Calu3 (cell line): ENCODE results near the gene SLAMF1. TPM values are rescaled to one million over a fixed set of nuclear protein-coding genes. Genes with fewer than 3 reads are reported as not detected.

Experiments
- BruUV-seq: library from RNA; stranded (reverse); fragments of 400-500 nt; replicated peaks from 2 replicates; lab custom pipeline; 2021; lab: Mats Ljungman, UMichigan
- CTCF ChIA-PET: fragments of 300-600 bp; sonication (Branson Sonifier 250); formaldehyde crosslinking; loops from one replicate; lab custom pipeline; 2022; ENCODE audit warnings: antibody characterized with exemption; lab: Charles Lee
- DNase-seq: peaks from one replicate; pipeline ENCODE4 v3.0.0; 2022
- H3K27ac Mint-ChIP-seq: one replicate; pipeline ENCODE4 v1.8.0; 2022; ENCODE audit warnings: mixed read lengths; ENCODE audit not compliant: unreplicated experiment
- H3K27me3 Mint-ChIP-seq: one replicate; pipeline ENCODE4 v1.8.0; 2022; ENCODE audit warnings: mixed read lengths; ENCODE audit not compliant: unreplicated experiment
- H3K36me3 Mint-ChIP-seq: one replicate; pipeline ENCODE4 v1.8.0; 2022; ENCODE audit warnings: mild to moderate bottlenecking, moderate library complexity, mixed read lengths; ENCODE audit not compliant: insufficient read depth, unreplicated experiment
- H3K4me1 Mint-ChIP-seq: one replicate; pipeline ENCODE4 v1.8.0; 2022; ENCODE audit warnings: mild to moderate bottlenecking, low read depth, mixed read lengths; ENCODE audit not compliant: unreplicated experiment
- H3K4me3 Mint-ChIP-seq: one replicate; pipeline ENCODE4 v1.8.0; 2022; ENCODE audit warnings: mild to moderate bottlenecking, low read depth, moderate library complexity, mixed read lengths; ENCODE audit not compliant: unreplicated experiment
- H3K9me3 Mint-ChIP-seq: one replicate; pipeline ENCODE4 v1.8.0; 2022; ENCODE audit warnings: low read depth, mixed read lengths; ENCODE audit not compliant: unreplicated experiment
- CTCF ChIP-seq: fragments of 200-600 bp; IDR thresholded peaks from one replicate; pipeline ENCODE4 v1.8.0; 2022; ENCODE audit warnings: antibody characterized with exemption; ENCODE audit not compliant: unreplicated experiment
- intact Hi-C: fragments of 100-400 bp; cut with micrococcal nuclease; formaldehyde crosslinking; loops from one replicate; pipeline ENCODE4 v1.10.0; 2022; ENCODE audit not compliant: unreplicated experiment
- total RNA-seq: library from RNA; stranded (reverse); gene quantifications from 2 replicates; pipeline ENCODE4 v1.2.3, GENCODE V29; 2022

Gene SLAMF1
- total RNA-seq, 1 experiment from 2014 or later, result not detected

GRCh38 chr1:160575112-160575664 lies 71.7 kb downstream of the SLAMF1 start:
- CTCF ChIA-PET, result no interaction called here
- no TSS peak for BruUV-seq
- TF ChIP-seq CTCF, result no peak
- no peaks in the 10 kb centered on the region for H3K36me3 Mint-ChIP-seq
- H3K4me3 Mint-ChIP-seq, result no peak overlapping the region
- H3K4me1 Mint-ChIP-seq, result no peaks in the 10 kb centered on the region
- H3K9me3 Mint-ChIP-seq, result no peaks in the 10 kb centered on the region
- H3K27ac Mint-ChIP-seq, result no peak overlapping the region
- intact Hi-C loops, result no loop called here
- no peak for DNase-seq
- peaks cover 67% of the 10 kb centered on the region for H3K27me3 Mint-ChIP-seq

- H3K4me3 Mint-ChIP-seq, result no peak overlapping the region
- DNase-seq, result no peak
- H3K27ac Mint-ChIP-seq, result no peak overlapping the region
- intact Hi-C loops, result no loop called here
- no peak for TF ChIP-seq CTCF
- no peaks in the 10 kb centered on the region for H3K36me3 Mint-ChIP-seq
- peaks cover 68% of the 10 kb centered on the region for H3K27me3 Mint-ChIP-seq
- H3K9me3 Mint-ChIP-seq, result no peaks in the 10 kb centered on the region
- BruUV-seq, result no TSS peak
- no peaks in the 10 kb centered on the region for H3K4me1 Mint-ChIP-seq
- CTCF ChIA-PET, result no interaction called here
Observed at GRCh38 chr1:160570840-160571239, 76.0 kb downstream of the SLAMF1 start.

GRCh38 chr1:160569806-160570205 lies 77.0 kb downstream of the SLAMF1 start:
- TF ChIP-seq CTCF, result no peak
- H3K4me1 Mint-ChIP-seq, result no peaks in the 10 kb centered on the region
- intact Hi-C loops, result no loop called here
- H3K4me3 Mint-ChIP-seq, result no peak overlapping the region
- H3K27ac Mint-ChIP-seq, result no peak overlapping the region
- no peaks in the 10 kb centered on the region for H3K9me3 Mint-ChIP-seq
- CTCF ChIA-PET, result interaction anchor here (0.6 kb wide), 1 partner anchor 226 kb away, joined by 4 read pairs; no protein-coding TSS in a partner anchor
- no peak for DNase-seq
- peaks cover 66% of the 10 kb centered on the region for H3K27me3 Mint-ChIP-seq
- no peaks in the 10 kb centered on the region for H3K36me3 Mint-ChIP-seq
- no TSS peak for BruUV-seq

GRCh38 chr1:160567858-160568682 lies 78.8 kb downstream of the SLAMF1 start:
- no peaks in the 10 kb centered on the region for H3K36me3 Mint-ChIP-seq
- no peak overlapping the region for H3K4me3 Mint-ChIP-seq
- H3K27me3 Mint-ChIP-seq, result peaks cover 53% of the 10 kb centered on the region
- CTCF ChIA-PET, result no interaction called here
- no peaks in the 10 kb centered on the region for H3K9me3 Mint-ChIP-seq
- no peak for DNase-seq
- TF ChIP-seq CTCF, result no peak
- no TSS peak for BruUV-seq
- intact Hi-C loops, result no loop called here
- no peak overlapping the region for H3K27ac Mint-ChIP-seq
- H3K4me1 Mint-ChIP-seq, result no peaks in the 10 kb centered on the region
